Type B pancreatic cell (in vitro differentiated cells): Measurements from ENCODE around the gene SERINC4. TPM values are rescaled to one million over a fixed set of nuclear protein-coding genes. Genes with fewer than 3 reads are reported as not detected.
"Not testable (repeated sequence)": the region's sequence is repeated elsewhere in the genome, so short reads cannot be mapped to it uniquely, and the experiment has no call there.

Experiments used
- DNase-seq: peaks from one replicate; pipeline ENCODE4 v3.0.0; 2021; ENCODE audit warnings: mixed read lengths; ENCODE audit not compliant: unreplicated experiment; ENCODE audit errors: extremely low spot score
- H3K27ac Mint-ChIP-seq: 2 replicates; pipeline ENCODE4 v1.8.0; 2021; ENCODE audit warnings: mild to moderate bottlenecking, mixed read lengths
- H3K27me3 Mint-ChIP-seq: 2 replicates; pipeline ENCODE4 v1.8.0; 2021; ENCODE audit warnings: mixed read lengths
- H3K36me3 Mint-ChIP-seq: 2 replicates; pipeline ENCODE4 v1.8.0; 2021; ENCODE audit warnings: mixed read lengths
- H3K4me1 Mint-ChIP-seq: one replicate; pipeline ENCODE4 v1.8.0; 2021; ENCODE audit warnings: mixed read lengths; ENCODE audit not compliant: unreplicated experiment
- H3K4me3 Mint-ChIP-seq: 2 replicates; pipeline ENCODE4 v1.8.0; 2021; ENCODE audit warnings: mild to moderate bottlenecking, mixed read lengths
- H3K9me3 Mint-ChIP-seq: 2 replicates; pipeline ENCODE4 v1.8.0; 2021; ENCODE audit warnings: mixed read lengths
- microRNA-seq: library from miRNA; unstranded; fragments of <30 nt; microRNA quantifications from one replicate; pipeline ENCODE4, GENCODE V29; 2020
- total RNA-seq: library from RNA; stranded (reverse); gene quantifications from 2 replicates; pipeline ENCODE4 v1.2.1, GENCODE V29; 2021; ENCODE audit warnings: low replicate concordance
- TF ChIP-seq, protein P1 (sequence below): fragments of 200-600 bp; sonication (generic); conservative IDR thresholded peaks from 2 replicates; pipeline ENCODE4 v1.5.0; 2021; ENCODE audit warnings: antibody characterized with exemption, mild to moderate bottlenecking

The SERINC4 gene
- total RNA-seq, 1 donor from 2014 or later: 0.17 TPM

DNA sequence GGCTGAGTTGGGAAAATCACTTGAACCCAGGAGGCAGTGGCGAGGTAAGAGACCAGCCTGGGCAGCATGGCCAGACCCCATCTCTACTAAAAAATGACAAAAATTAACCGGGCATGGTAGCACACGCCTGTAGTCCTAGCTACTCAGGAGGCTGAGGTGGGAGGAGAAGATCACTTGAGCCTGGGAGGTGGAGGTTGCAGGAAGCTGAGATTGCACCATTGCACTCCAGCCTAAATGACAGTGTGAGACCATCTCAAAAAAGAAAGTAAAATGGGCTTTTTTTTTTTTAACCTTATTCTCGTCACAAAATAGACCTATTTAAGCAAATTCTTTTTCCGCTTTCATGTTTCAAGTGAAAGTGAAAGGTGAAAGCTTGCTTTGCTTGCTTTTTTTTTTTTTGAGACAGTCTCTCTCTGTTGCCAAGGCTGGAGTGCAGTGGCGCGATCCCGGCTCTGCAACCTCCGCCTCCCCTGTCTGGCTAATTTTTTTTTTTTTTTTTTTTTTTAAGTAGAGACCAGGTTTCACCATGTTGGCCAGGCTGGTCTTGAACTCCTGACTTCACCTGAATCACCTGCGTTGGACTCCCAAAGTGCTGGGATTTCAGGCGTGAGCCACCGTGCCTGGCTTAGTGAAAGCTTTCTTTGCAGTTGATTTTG, 50.2 kb downstream of the SERINC4 start:
- TF ChIP-seq, protein P1, sequence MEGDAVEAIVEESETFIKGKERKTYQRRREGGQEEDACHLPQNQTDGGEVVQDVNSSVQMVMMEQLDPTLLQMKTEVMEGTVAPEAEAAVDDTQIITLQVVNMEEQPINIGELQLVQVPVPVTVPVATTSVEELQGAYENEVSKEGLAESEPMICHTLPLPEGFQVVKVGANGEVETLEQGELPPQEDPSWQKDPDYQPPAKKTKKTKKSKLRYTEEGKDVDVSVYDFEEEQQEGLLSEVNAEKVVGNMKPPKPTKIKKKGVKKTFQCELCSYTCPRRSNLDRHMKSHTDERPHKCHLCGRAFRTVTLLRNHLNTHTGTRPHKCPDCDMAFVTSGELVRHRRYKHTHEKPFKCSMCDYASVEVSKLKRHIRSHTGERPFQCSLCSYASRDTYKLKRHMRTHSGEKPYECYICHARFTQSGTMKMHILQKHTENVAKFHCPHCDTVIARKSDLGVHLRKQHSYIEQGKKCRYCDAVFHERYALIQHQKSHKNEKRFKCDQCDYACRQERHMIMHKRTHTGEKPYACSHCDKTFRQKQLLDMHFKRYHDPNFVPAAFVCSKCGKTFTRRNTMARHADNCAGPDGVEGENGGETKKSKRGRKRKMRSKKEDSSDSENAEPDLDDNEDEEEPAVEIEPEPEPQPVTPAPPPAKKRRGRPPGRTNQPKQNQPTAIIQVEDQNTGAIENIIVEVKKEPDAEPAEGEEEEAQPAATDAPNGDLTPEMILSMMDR: no peak
- Mint-ChIP-seq H3K9me3 (no peaks in the 10 kb centered on the region), H3K27ac (peak overlapping the region; percentile 59), H3K4me1 (peaks cover 20% of the 10 kb centered on the region), H3K4me3 (peak overlapping the region; percentile 25), H3K36me3 (peaks cover 23% of the 10 kb centered on the region), H3K27me3 (no peaks in the 10 kb centered on the region)
- DNase-seq: no peak

DNA sequence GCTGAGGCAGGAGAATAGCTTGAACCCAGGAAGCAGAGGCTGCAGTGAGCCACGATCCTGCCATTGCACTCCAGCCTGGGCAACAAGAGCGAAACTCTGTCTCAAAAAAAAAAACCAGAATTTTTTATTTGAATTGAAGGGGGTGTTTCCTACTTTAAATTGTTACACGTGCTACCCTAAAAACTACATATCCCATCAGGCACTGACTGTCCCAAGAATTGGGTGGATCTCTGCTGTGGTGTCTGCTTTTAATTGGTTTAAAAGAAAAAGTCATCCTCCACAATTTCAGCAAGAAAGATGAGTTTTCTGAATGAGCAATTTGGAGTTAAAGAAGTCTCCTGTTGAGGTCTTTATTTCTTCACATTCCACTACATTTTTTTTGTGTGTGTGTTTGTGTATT, 51.6 kb downstream of the SERINC4 start:
- no peak for DNase-seq
- Mint-ChIP-seq H3K27me3 (no peaks in the 10 kb centered on the region), H3K36me3 (peaks cover 23% of the 10 kb centered on the region), H3K9me3 (no peaks in the 10 kb centered on the region), H3K4me1 (peaks cover 20% of the 10 kb centered on the region), H3K27ac (peak overlapping the region; percentile 97), H3K4me3 (peak overlapping the region; percentile 98)
- TF ChIP-seq, protein P1: no peak

DNA sequence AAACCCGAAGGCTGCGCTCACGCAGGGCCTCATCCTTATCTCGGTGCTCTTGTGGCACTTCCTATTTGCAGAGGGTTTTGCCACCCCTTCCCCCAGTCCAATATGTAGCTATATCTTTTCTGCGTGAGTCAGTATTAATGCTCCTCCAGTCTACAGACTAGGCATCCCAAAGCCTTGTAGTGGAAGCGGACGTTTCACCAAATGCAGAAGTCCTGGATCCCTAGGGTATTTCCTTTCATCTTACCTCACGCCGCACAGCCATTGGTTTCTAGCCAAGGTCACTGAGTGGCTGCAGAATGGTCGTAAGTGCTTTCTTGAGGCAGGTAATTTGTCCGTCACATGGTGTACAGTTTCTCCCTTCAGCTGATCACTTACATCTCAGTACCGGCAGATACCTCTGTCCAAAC, 53.1 kb downstream of the SERINC4 start:
- peak overlapping the region; percentile 98 for H3K4me3 Mint-ChIP-seq

DNA sequence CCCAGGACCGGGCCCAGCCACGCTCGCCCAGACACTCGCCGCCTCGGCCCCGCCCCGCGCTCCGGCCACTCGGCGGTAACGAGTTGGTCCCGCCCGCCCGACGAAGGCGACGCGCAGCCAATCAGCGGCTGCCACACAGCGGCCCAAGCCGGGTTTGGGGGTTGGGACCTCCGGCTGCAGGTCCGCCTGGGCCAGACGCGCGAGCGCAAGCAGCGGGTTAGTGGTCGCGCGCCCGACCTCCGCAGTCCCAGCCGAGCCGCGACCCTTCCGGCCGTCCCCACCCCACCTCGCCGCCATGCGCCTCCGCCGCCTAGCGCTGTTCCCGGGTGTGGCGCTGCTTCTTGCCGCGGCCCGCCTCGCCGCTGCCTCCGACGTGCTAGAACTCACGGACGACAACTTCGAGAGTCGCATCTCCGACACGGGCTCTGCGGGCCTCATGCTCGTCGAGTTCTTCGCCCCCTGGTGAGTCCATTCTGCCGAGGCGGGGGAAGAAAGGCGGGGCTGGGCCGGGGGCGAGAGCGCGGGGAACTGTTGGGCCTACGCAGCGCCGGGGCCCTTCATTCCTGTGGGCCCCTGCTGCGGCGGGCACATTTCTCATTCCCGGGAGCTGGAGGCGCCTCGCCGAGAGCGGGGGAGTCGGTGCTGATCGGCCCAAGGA, 53.6 kb downstream of the SERINC4 start, which contains the start of gene PDIA3:
PDIA3 (plus strand) TSS at position 194 of the 658 bp plus-strand sequence; CDS start at position 296, 102 bp downstream.
- not testable (repeated sequence) for H3K9me3 Mint-ChIP-seq, H3K27me3 Mint-ChIP-seq
- DNase-seq: peak; percentile 95
- H3K36me3 Mint-ChIP-seq: peaks cover 17% of the 10 kb centered on the region
- peaks cover 14% of the 10 kb centered on the region for H3K4me1 Mint-ChIP-seq
- peak within 1 kb of the TSS; percentile 97 for H3K27ac Mint-ChIP-seq
- H3K4me3 Mint-ChIP-seq: peak within 1 kb of the TSS; percentile 98
- TF ChIP-seq, protein P1: peak; percentile 53

More for the DNA sequence above, 53.1 kb downstream of the SERINC4 start:
- not testable (repeated sequence) for DNase-seq, H3K9me3 Mint-ChIP-seq, H3K27me3 Mint-ChIP-seq
- Mint-ChIP-seq H3K36me3 (peaks cover 19% of the 10 kb centered on the region), H3K27ac (peak overlapping the region; percentile 97), H3K4me1 (peaks cover 17% of the 10 kb centered on the region)

Small RNA genes within 50 kb of the gene (microRNA-seq; reads per million reads assigned to microRNA genes)
- gene MIR1282: not detected

Other genes with a start within 250 kb of the SERINC4 start
- 58.2 and 87.0 TPM in 2 replicates for gene PPIP5K1, start 210.0 kb downstream of the SERINC4 start, total RNA-seq
- gene CKMT1B, start 206.2 kb downstream of the SERINC4 start, total RNA-seq: 41.2 and 73.2 TPM in 2 replicates
- gene STRC, start 181.4 kb downstream of the SERINC4 start, total RNA-seq: 0.77 and 1.2 TPM in 2 replicates
- gene CATSPER2, start 151.4 kb downstream of the SERINC4 start, total RNA-seq: 5.1 and 9.1 TPM in 2 replicates
- gene CKMT1A, start 106.4 kb downstream of the SERINC4 start, total RNA-seq: 37.3 and 79.5 TPM in 2 replicates
- 508 and 604 TPM in 2 replicates for gene PDIA3, start 53.8 kb downstream of the SERINC4 start, total RNA-seq
- 4.1 and 9.8 TPM in 2 replicates for gene ELL3, start 23.3 kb downstream of the SERINC4 start, total RNA-seq
- gene SERF2, start 7.9 kb downstream of the SERINC4 start, total RNA-seq: 805 and 910 TPM in 2 replicates
- 14.9 and 17.2 TPM in 2 replicates for gene HYPK, start 379 bp upstream of the SERINC4 start, total RNA-seq
- gene MFAP1, start 24.5 kb upstream of the SERINC4 start, total RNA-seq: 36.6 and 37.4 TPM in 2 replicates
- 5.7 and 16.9 TPM in 2 replicates for gene WDR76, start 26.8 kb upstream of the SERINC4 start, total RNA-seq